Transverse colon (tissue), 4 donors: Measurements from ENCODE around the gene AREL1.

Source experiments
- CTCF ChIP-seq, 5 experiments: fragments of 200-600 bp in 3 of 5; fragments of 450-650 bp in 2 of 5; sonication (generic) in 3 of 5; IDR thresholded peaks; 1 replicate in 2 of 5; 2 replicates in 3 of 5; pipeline ENCODE4 v1.5.1; 2016 to 2017; ENCODE audit warnings: antibody characterized with exemption in 5 of 5, inconsistent platforms in 3 of 5, mild to moderate bottlenecking in 2 of 5, moderate library complexity in 1 of 5
- EP300 ChIP-seq: sonication (generic); formaldehyde crosslinking; IDR thresholded peaks from one replicate; pipeline ENCODE4 v1.6.1; 2017; ENCODE audit warnings: antibody characterized with exemption, low read depth
- POLR2A ChIP-seq: fragments of 450-650 bp; IDR thresholded peaks from one replicate; pipeline ENCODE4 v1.6.1; 2016; ENCODE audit warnings: antibody characterized with exemption, mild to moderate bottlenecking, moderate library complexity
- POLR2AphosphoS5 ChIP-seq, 3 donors: sonication (generic); formaldehyde crosslinking; IDR thresholded peaks; one replicate each; pipeline ENCODE4 v1.6.1; 2016; ENCODE audit warnings: antibody characterized with exemption in 3 of 3

GRCh38 chr14:74654931-74655330, 57.9 kb downstream of the AREL1 start:
- TF ChIP-seq EP300 (no peak), POLR2A (no peak), CTCF (IDR thresholded peaks at IDR 0.05) (no peak), POLR2AphosphoS5 (IDR thresholded peaks at IDR 0.05) (no peak)
